Measurements from ENCODE around the gene NAA38.
"Not testable (repeated sequence)": the region's sequence is repeated elsewhere in the genome, so short reads cannot be mapped to it uniquely, and the experiment has no call there.

Gene NAA38

DNA sequence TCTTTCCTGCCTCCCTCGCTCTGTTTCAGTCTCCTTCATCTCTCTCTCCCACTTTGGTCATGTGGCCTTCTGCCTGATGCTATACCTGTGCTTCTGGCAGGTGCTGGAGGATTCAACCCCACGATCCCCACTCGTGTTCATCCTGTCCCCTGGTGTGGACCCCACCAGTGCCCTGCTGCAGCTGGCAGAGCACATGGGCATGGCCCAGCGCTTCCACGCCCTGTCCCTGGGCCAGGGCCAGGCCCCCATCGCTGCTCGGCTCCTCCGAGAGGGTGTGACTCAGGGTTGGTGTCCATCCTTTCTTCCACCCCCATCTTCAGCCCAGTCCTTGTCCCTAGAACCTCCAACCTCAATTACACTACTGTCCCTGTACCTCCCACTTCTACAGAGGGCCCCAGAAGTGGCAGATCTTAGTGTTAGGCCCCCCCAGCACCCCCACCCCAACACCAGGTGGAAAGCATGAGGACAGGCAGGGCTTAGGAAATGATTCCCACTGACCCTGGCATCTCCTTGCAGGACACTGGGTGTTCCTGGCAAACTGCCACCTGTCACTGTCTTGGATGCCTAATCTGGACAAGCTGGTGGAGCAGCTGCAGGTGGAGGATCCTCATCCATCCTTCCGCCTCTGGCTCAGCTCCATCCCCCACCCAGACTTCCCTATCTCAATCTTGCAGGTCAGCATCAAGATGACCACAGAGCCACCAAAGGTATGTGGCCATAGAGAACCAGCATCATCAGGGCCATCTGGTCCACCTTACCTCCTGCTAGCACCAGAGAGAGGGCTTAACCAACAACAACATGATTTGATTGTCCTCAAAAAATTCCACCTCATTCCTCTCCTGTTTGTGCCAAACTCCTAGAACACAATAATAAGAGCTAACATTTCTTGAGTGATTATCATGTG is 33.1 kb downstream of the NAA38 start:
- no peak for DNase-seq (ENCODE audit: low read depth in 2 of 2)

DNA sequence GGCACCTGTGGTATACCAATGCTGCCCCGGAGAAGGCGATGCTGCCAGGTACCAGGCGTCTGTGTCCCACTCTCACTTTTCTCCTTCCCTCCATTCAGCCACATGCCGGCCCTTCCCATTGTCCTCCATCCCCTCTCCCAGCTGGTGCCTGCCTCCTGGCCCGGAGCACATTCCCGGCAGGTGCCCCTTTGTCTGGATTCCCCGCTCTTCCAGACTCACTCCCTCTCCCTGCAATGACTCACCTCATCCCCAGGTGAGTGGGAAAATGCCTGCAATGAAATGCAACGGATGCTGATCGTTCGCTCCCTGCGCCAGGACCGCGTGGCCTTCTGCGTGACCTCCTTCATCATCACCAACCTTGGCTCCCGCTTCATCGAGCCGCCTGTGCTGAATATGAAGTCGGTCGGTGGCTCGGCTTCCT is 33.8 kb downstream of the NAA38 start:
- DNase-seq (ENCODE audit: low read depth in 2 of 2): no peak

DNA sequence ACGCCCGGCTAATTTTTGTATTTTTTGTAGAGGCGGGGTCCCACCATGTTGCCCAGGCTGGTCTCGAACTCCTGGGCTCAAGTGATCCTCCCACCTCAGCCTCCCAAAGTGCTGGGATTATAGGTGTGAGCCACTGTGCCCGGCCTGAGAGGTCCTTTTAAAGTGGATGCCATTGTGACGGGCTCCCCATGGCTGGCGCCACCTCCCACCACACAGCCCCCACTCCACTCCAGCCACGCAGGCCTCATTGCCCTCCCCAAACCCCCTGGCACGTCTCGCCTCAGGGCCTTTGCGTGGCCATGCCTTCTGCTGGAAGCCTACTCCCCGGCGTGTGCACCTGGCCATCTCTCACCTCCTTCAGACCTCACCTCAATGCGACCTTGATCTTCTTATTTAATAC is 35.2 kb downstream of the NAA38 start:
- no peak for DNase-seq (ENCODE audit: low read depth in 2 of 2)

DNA sequence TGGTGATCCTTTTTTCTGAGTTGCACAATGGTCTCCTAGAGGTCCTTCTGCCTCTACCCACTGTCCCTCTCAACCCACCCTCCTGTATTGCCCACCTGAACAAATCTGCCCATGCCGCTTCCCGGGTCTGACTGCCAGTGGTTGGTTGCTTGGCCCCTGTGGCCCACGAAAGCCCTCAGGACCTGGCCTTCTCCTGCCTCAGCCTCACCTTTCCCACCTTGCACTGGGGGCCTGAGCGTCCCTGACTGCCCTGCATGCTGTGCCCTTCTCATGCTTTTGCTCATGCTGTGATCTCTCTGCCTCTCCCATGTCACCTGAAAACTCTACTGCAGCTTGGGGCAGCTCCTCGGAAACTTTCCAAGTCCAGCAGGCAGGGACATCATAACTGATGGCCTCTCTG is 37.1 kb downstream of the NAA38 start:
- no peak for DNase-seq (ENCODE audit: low read depth in 2 of 2)

DNA sequence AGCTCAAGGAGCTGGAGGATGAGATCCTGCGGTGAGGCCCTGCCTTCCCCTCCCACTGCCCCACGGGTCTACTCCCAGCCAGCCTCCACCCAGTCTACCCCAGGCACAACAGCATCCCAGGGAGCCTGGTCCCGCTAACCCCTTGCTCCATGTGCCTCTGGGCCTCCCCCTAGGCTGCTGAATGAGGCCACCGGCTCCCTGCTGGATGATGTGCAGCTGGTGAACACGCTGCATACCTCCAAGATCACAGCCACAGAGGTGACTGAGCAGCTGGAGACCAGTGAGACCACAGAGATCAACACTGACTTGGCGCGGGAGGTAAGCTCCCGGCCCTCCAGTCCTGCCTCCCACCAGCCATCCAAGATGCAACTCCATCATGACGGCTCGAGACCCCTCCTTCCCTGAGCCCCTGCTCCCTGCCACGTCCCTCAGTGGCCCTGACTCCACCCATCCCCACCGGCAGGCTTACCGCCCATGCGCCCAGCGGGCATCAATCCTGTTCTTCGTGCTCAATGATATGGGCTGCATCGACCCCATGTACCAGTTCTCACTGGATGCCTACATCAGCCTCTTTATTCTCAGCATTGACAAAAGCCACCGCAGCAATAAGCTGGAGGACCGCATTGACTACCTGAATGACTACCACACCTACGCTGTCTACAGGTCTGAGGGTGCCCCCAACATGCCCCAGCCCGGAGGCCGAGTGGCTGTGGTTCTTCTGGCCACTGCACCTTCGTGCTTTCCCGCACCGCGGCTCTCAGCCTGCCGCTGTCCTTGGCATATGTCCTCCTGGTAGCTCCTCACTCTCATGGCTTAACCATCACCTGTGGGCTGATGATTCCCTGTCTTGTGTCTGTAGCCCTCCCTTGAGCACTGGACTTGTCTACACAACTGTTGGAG is 38.4 kb downstream of the NAA38 start:
- DNase-seq (ENCODE audit: low read depth in 2 of 2): no peak

DNA sequence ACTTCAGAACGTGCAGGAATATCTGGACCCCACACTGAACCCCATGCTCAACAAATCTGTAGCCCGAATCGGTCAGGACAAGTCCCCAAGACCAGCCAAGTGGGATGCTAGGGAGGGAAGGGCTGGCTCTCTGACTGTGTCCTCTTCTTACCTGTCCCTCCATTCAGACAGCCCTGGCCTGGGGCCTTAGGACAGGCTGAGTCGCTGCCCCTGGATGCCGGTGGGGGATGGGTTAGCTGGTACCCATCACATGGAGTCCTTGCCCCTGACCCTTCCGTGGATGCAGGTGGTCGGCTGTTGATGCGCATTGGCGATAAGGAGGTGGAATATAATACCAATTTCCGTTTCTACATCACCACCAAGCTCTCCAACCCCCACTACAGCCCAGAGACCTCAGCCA is 39.3 kb downstream of the NAA38 start:
- DNase-seq (ENCODE audit: low read depth in 2 of 2): no peak

DNA sequence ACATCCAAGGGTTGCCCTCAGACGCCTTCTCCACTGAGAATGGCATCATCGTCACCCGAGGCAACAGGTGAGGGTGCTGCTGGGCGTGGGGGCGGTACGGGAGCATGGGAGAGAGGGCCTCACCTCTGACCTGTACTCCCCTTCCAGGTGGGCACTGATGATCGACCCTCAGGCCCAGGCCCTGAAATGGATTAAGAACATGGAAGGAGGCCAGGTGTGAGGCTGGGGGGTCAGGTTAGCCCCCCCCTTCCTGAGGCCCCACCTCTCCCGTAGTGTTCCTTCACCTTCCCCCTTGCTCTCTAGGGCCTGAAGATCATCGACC is 39.8 kb downstream of the NAA38 start:
- no peak for DNase-seq (ENCODE audit: low read depth in 2 of 2)

DNA sequence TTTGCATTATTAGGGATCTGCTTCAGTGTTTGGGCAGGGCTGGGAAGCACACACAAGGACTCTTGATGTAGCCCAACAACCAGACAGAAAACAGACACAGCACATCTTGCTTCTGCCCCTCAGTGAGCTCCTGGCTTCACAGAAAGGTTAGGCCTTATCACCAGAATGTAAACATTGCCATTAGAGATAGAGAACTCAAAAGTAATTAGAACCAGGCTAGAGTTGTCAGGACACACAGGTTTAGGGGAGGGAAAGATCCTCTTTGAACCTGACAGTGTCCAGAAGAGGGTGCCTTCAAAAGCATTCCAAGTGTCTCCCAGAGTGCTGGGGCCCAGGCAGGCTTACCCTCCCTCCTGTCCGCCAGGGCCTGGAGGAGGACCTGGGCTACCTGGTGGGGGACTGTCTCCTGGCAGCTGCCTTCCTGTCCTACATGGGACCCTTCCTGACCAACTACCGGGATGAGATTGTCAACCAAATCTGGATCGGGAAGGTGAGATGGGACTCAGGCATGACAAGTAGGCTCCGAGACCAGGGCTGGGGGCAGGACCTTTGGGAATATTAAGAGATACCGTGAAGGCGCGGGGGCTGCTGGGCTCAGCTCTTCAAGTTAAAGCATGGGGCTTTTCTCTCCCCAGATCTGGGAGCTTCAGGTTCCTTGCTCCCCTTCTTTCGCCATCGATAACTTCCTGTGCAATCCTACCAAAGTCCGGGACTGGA is 40.3 kb downstream of the NAA38 start:
- DNase-seq (ENCODE audit: low read depth in 2 of 2): no peak

DNA sequence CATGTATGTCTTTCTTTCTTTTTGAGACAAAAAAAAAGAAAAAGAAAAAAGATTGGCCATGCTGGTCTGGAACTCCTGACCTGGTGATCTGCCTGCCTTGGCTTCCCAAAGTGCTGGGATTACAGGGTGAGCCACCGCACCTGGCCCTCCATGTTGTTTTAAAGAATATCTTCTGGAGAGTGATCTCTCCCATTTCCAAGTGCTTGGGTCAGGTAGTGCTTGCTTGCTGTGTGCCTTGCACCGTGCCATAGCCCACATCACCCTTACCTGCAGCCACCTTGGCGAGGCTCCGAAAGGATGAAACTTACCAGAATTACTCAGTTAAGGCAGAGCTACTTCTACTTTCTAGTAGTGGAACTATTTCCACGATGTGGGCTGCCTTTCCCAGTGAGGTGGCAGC is 42.4 kb downstream of the NAA38 start:
- no peak for DNase-seq (ENCODE audit: low read depth in 2 of 2)

DNA sequence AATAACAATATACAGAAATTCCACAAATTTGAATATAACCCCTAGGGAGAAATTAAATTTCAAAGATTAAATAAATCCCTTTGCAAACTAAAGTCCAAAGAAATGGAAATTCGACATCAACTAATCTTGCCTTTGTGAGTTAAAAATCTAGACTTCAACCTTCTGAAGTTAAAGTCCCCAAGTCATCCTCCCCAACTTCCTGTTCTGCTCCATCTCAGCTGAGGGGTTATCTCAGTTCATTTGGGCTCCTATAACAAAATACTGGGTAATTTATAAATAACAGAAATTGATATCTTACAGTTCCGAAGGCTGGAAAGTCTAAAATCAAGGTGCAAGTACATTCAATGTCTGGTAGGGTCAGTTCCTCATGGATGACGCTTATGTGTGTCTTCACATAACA is 46.1 kb downstream of the NAA38 start:
- DNase-seq (ENCODE audit: low read depth in 2 of 2): no peak

DNA sequence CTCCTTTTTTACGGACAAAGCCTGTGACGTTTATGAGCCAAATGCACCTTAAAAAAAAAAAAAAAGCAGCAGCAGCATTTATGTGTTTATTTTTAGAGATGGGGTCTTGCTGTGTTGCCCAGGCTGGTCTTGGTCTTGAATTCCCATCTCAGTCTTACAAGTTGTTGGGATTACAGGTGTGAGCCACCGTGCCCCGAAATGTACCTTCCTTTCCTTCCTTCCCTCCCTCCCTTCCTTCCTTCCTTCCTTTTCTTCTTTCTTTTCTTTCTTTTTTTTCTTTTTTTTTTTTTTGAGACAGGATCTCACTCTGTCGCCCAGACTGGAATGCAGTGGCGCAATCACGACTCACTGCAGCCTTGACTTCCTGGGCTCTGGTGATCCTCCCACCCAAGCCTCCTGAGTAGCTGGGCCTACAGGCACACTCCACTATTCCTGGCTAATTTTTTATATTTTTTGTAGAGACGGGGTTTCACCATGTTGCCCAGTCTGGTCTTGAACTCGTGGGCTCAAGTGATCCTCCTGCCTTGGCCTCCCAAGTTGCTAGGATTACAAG is 47.5 kb downstream of the NAA38 start:
- DNase-seq (ENCODE audit: low read depth in 2 of 2): not testable (repeated sequence)

DNA sequence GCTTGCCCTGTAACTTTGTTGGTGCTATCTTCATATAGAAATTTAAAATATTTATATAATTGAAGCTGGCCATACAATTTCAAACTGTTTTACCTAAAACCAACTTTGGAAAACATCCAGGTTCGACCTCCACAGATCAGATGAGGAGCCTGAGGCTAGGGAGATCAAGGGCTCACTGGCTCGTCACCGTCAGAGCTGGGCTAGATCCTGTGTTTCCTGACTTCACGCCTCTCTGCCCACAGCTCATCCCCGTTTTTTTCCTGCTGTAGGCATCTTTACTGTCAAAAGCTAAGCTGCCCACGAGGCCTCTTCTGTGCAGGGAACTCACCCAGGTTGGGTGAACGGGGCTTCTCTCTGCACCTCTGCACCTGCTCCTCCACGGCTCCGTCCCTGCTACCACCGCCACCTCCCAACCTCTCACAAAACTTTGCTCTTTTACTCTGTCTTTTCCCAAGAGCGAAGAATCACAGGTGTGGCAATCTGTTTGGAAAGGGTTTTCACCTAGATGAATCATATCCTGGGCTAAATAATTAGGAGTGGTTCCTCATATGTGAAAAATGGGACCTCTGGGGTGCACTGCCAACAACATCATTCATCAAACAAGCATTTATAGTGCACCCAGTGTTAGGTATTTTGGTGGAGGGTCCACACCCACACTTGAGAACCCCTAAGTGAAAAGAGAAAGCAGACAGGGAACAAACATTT is 48.1 kb downstream of the NAA38 start:
- DNase-seq (ENCODE audit: low read depth in 2 of 2): no peak

DNA sequence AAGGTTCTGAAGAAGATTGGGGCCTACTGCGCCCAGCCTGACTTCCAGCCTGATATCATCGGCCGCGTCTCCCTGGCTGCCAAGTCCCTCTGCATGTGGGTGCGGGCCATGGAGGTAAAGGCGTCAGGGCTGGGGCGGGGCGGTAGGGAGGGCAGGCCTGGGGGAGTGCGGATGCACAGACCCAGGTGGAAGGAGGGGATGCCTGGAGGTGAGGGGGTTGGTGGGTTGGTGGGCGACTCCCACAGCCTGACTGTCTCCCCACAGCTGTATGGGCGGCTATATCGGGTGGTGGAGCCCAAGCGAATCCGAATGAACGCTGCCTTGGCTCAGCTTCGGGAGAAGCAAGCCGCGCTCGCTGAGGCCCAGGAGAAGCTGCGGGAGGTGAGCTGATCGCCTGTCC is 50.2 kb downstream of the NAA38 start:
- DNase-seq (ENCODE audit: low read depth in 2 of 2): no peak

All from stimulated activated CD4-positive, alpha-beta T cell treated with anti-CD3 and anti-CD28 coated beads, Interleukin-4, amount 100 ng/mL, for 48 hours (primary cell).